Measurements from ENCODE around the gene ARIH2. TPM values are rescaled to one million over a fixed set of nuclear protein-coding genes. Genes with fewer than 3 reads are reported as not detected.

Gene ARIH2
- total and polyA plus RNA-seq, 2 of the 8 experiments (the other 6 are each of a cell fraction or from before 2014, with no cell fraction given): 72.9 to 136 TPM

DNA sequence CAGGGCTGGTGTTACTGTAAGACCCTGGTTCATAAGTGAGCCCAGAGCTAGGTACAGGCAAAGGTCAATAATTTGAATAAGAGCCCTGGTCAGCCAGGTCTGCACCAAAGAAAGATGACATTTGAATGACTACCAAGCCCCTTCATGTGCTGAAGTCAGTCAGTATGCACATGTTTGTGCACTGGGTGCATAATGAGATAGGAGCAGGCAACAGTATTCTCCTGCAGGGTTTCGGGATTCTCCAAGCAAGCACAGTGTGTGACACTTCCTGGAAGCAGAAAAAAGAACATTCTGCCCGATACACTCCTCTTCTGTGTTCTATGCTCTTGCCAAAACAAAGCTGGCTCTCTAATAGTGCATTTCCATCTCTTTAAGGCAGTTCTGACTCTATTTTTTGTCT is 116.0 kb downstream of the ARIH2 start (continued):
- TF ChIP-seq, protein P1, sequence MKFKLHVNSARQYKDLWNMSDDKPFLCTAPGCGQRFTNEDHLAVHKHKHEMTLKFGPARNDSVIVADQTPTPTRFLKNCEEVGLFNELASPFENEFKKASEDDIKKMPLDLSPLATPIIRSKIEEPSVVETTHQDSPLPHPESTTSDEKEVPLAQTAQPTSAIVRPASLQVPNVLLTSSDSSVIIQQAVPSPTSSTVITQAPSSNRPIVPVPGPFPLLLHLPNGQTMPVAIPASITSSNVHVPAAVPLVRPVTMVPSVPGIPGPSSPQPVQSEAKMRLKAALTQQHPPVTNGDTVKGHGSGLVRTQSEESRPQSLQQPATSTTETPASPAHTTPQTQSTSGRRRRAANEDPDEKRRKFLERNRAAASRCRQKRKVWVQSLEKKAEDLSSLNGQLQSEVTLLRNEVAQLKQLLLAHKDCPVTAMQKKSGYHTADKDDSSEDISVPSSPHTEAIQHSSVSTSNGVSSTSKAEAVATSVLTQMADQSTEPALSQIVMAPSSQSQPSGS (IDR thresholded peaks at IDR 0.05; ENCODE audit: low read length): no peak
- TF ChIP-seq FOSL1 (IDR thresholded peaks at IDR 0.05; ENCODE audit: insufficient read depth, low read depth, low read length): no peak

Measured in H1 (cell line).